Measurements from ENCODE around the gene GNGT2.

DNA sequence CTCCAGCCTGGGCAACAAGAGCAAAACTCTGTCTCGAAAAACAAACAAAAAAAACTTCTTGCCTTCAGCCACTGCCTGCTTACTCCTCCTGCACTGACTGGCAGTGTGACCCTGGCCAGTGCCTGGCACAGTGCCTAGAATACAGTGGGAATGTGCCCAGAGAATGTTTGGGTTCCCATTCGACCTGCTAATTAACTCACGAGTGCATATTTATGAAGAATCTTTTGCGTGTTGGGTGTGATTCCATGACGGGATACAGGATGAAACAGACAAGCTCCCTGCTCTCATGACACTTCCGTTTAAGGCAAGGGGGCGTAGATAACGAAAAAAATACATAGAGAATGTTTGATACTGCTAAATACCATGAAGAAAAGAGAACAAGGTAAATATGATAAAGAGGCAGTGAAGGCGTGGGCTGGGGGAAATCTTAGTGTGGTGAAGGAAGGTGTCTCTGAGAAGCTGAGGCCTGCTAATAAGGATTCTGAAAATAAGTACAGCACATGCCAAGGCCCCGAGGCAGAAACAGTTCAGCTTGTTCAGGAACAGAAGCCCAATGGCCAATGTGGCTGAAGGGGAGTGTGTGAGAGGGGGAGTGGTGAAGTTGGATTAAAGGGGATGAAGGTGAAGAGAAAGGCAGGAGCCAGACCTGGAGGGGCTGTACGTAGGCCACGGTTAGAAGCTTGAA is 4.4 kb upstream of the GNGT2 start:
- no peak for TF ChIP-seq EZH2 (IDR thresholded peaks at IDR 0.05; ENCODE audit: insufficient read depth, low read length)
- TF ChIP-seq, protein P1, sequence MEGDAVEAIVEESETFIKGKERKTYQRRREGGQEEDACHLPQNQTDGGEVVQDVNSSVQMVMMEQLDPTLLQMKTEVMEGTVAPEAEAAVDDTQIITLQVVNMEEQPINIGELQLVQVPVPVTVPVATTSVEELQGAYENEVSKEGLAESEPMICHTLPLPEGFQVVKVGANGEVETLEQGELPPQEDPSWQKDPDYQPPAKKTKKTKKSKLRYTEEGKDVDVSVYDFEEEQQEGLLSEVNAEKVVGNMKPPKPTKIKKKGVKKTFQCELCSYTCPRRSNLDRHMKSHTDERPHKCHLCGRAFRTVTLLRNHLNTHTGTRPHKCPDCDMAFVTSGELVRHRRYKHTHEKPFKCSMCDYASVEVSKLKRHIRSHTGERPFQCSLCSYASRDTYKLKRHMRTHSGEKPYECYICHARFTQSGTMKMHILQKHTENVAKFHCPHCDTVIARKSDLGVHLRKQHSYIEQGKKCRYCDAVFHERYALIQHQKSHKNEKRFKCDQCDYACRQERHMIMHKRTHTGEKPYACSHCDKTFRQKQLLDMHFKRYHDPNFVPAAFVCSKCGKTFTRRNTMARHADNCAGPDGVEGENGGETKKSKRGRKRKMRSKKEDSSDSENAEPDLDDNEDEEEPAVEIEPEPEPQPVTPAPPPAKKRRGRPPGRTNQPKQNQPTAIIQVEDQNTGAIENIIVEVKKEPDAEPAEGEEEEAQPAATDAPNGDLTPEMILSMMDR (IDR thresholded peaks at IDR 0.05; ENCODE audit: insufficient read depth, low read depth, low read length) = no peak

All from astrocyte (in vitro differentiated cells and primary cell).